K562 (cell line): Measurements from ENCODE around the gene ZNF629. TPM values are rescaled to one million over a fixed set of nuclear protein-coding genes. Genes with fewer than 3 reads are reported as not detected.

ENCODE experiments used
- CHD4 ChIP-seq: fragments of 200-600 bp; sonication (generic); IDR thresholded peaks from 3 replicates; pipeline ENCODE4 v1.6.1; 2012; ENCODE audit warnings: low read depth, mild to moderate bottlenecking, mixed read lengths, low read length, inconsistent platforms; ENCODE audit not compliant: insufficient read depth, insufficient replicate concordance, poor library complexity, severe bottlenecking
- ERF ChIP-seq: fragments of 450-650 bp; formaldehyde crosslinking; IDR thresholded peaks from 2 replicates; pipeline ENCODE4 v1.4.0; 2020; ENCODE audit warnings: mild to moderate bottlenecking, mixed read lengths
- GATA2 ChIP-seq: sonication (generic); formaldehyde crosslinking; IDR thresholded peaks from 2 replicates; pipeline ENCODE4 v1.4.0; 2020; ENCODE audit warnings: mild to moderate bottlenecking, missing genetic modification reagents
- HDGF ChIP-seq: fragments of 450-650 bp; IDR thresholded peaks from 2 replicates; pipeline ENCODE4 v1.6.1; 2016
- KLF16 ChIP-seq: IDR thresholded peaks from 2 replicates; pipeline ENCODE4 v1.6.1; 2016; ENCODE audit warnings: antibody characterized with exemption
- NCOR1 ChIP-seq: fragments of 450-650 bp; IDR thresholded peaks from 2 replicates; pipeline ENCODE4 v1.6.1; 2016; ENCODE audit warnings: mild to moderate bottlenecking, moderate library complexity
- NFRKB ChIP-seq: fragments of 450-650 bp; IDR thresholded peaks from 2 replicates; pipeline ENCODE4 v1.6.1; 2016; ENCODE audit warnings: low read depth
- NR2F6 ChIP-seq: fragments of 450-650 bp; formaldehyde crosslinking; IDR thresholded peaks from 2 replicates; pipeline ENCODE4 v1.4.0; 2020; ENCODE audit warnings: mild to moderate bottlenecking
- PTBP1 ChIP-seq: fragments of 200-400 bp; formaldehyde crosslinking; IDR thresholded peaks from 2 replicates; pipeline ENCODE4 v1.6.1; 2017; ENCODE audit warnings: low read depth, low read length
- PURB ChIP-seq: sonication (generic); formaldehyde crosslinking; IDR thresholded peaks from 2 replicates; pipeline ENCODE4 v1.9.0; 2021; ENCODE audit warnings: low read depth, mild to moderate bottlenecking, missing genetic modification reagents
- RFX7 ChIP-seq: fragments of 250-450 bp; sonication (Bioruptor Pico); IDR thresholded peaks from 2 replicates; pipeline ENCODE4 v1.5.1; 2021; ENCODE audit warnings: mild to moderate bottlenecking
- TEAD2 ChIP-seq: fragments of 450-650 bp; IDR thresholded peaks from 2 replicates; pipeline ENCODE4 v1.6.1; 2016; ENCODE audit warnings: missing genetic modification characterization, control low read depth, missing compliant biosample characterization
- ZNF3 ChIP-seq: fragments of 250-450 bp; sonication (Bioruptor Pico); IDR thresholded peaks from 2 replicates; pipeline ENCODE4 v1.5.0; 2021; ENCODE audit warnings: mild to moderate bottlenecking, moderate library complexity
- ZNF507 ChIP-seq: conservative IDR thresholded peaks from 2 replicates; pipeline ENCODE4 v1.6.1; 2017; ENCODE audit warnings: missing genetic modification characterization, missing compliant biosample characterization
- ZNF707 ChIP-seq: fragments of 250-450 bp; sonication (Bioruptor Pico); conservative IDR thresholded peaks from 2 replicates; pipeline ENCODE4 v1.8.0; 2022; ENCODE audit warnings: inconsistent platforms, mild to moderate bottlenecking, moderate library complexity
- polyA plus RNA-seq, 8 experiments: library from polyadenylated mRNA; depleted of rRNA in 4 of 8; stranded (reverse) in 5 of 8; unstranded in 3 of 8; fragments of >200 nt; fragmentation: Nextera tagmentation in 2 of 8; fragmentation: Illumina TruSeq in 1 of 8; extraction: Ambion mirVana in 2 of 8; extraction: Trizol in 1 of 8; gene quantifications; 2 replicates each; pipeline versions ENCODE4 v1.2.1 to v1.2.3, GENCODE V29; 2011 to 2014; ENCODE audit warnings: inconsistent platforms in 1 of 8, missing spikeins in 1 of 8
- total RNA-seq, 7 experiments: library from RNA; depleted of rRNA in 6 of 7; stranded (reverse); fragments of >200 nt in 6 of 7; fragmentation: Illumina TruSeq in 2 of 7; extraction: Trizol in 2 of 7; gene quantifications; 2 replicates each; pipeline versions ENCODE4 v1.2.1 to v1.2.3, GENCODE V29; 2011 to 2021; ENCODE audit warnings: low replicate concordance in 1 of 7
- TF ChIP-seq, protein P1 (sequence below): fragments of 450-650 bp; IDR thresholded peaks from 2 replicates; pipeline ENCODE4 v1.6.1; 2016; ENCODE audit warnings: mild to moderate bottlenecking, moderate library complexity
- TF ChIP-seq, protein P2 (sequence below): fragments of 450-650 bp; formaldehyde crosslinking; conservative IDR thresholded peaks from 2 replicates; pipeline ENCODE4 v1.4.0; 2022; ENCODE audit warnings: mild to moderate bottlenecking, missing genetic modification characterization

The ZNF629 gene
- total and polyA plus RNA-seq, 9 of the 15 experiments (the other 6 are each of a cell fraction or from before 2014, with no cell fraction given) = 0.44 to 18.8 (median 7.4) TPM

DNA sequence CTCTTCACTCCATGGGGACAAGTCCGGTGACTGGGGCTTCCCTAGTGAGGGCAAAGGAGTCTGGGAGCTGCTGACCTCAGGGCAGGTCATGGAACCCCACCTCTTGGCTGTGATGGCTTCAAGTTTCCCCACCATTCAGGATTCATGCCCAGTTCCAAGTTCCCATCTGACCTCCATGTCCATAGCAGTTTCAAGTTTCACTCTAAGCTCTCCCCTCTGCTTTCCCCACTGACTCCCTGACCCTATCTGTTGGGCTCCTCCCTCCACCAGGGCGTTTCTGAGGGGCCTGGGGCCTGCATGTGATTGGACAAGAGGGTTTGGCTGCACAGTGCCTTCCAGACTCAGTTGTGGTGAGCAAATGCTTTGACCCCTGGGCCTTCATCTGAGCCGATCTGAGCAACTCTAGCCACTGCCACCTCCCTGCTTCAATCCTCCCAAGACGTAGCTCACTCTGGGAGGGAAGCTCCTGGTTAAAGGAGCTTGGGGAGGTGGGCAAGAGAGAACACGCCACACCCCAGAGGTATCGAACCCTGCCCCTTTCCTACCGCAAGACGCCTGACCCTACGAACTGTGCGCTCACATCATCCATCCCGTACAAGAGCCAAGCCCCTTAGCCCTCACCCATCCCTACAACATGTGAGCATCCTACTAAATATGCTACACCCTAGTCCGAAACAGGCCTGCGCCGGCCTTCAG, 8.3 kb downstream of the ZNF629 start (continued):
- TF ChIP-seq, protein P1, sequence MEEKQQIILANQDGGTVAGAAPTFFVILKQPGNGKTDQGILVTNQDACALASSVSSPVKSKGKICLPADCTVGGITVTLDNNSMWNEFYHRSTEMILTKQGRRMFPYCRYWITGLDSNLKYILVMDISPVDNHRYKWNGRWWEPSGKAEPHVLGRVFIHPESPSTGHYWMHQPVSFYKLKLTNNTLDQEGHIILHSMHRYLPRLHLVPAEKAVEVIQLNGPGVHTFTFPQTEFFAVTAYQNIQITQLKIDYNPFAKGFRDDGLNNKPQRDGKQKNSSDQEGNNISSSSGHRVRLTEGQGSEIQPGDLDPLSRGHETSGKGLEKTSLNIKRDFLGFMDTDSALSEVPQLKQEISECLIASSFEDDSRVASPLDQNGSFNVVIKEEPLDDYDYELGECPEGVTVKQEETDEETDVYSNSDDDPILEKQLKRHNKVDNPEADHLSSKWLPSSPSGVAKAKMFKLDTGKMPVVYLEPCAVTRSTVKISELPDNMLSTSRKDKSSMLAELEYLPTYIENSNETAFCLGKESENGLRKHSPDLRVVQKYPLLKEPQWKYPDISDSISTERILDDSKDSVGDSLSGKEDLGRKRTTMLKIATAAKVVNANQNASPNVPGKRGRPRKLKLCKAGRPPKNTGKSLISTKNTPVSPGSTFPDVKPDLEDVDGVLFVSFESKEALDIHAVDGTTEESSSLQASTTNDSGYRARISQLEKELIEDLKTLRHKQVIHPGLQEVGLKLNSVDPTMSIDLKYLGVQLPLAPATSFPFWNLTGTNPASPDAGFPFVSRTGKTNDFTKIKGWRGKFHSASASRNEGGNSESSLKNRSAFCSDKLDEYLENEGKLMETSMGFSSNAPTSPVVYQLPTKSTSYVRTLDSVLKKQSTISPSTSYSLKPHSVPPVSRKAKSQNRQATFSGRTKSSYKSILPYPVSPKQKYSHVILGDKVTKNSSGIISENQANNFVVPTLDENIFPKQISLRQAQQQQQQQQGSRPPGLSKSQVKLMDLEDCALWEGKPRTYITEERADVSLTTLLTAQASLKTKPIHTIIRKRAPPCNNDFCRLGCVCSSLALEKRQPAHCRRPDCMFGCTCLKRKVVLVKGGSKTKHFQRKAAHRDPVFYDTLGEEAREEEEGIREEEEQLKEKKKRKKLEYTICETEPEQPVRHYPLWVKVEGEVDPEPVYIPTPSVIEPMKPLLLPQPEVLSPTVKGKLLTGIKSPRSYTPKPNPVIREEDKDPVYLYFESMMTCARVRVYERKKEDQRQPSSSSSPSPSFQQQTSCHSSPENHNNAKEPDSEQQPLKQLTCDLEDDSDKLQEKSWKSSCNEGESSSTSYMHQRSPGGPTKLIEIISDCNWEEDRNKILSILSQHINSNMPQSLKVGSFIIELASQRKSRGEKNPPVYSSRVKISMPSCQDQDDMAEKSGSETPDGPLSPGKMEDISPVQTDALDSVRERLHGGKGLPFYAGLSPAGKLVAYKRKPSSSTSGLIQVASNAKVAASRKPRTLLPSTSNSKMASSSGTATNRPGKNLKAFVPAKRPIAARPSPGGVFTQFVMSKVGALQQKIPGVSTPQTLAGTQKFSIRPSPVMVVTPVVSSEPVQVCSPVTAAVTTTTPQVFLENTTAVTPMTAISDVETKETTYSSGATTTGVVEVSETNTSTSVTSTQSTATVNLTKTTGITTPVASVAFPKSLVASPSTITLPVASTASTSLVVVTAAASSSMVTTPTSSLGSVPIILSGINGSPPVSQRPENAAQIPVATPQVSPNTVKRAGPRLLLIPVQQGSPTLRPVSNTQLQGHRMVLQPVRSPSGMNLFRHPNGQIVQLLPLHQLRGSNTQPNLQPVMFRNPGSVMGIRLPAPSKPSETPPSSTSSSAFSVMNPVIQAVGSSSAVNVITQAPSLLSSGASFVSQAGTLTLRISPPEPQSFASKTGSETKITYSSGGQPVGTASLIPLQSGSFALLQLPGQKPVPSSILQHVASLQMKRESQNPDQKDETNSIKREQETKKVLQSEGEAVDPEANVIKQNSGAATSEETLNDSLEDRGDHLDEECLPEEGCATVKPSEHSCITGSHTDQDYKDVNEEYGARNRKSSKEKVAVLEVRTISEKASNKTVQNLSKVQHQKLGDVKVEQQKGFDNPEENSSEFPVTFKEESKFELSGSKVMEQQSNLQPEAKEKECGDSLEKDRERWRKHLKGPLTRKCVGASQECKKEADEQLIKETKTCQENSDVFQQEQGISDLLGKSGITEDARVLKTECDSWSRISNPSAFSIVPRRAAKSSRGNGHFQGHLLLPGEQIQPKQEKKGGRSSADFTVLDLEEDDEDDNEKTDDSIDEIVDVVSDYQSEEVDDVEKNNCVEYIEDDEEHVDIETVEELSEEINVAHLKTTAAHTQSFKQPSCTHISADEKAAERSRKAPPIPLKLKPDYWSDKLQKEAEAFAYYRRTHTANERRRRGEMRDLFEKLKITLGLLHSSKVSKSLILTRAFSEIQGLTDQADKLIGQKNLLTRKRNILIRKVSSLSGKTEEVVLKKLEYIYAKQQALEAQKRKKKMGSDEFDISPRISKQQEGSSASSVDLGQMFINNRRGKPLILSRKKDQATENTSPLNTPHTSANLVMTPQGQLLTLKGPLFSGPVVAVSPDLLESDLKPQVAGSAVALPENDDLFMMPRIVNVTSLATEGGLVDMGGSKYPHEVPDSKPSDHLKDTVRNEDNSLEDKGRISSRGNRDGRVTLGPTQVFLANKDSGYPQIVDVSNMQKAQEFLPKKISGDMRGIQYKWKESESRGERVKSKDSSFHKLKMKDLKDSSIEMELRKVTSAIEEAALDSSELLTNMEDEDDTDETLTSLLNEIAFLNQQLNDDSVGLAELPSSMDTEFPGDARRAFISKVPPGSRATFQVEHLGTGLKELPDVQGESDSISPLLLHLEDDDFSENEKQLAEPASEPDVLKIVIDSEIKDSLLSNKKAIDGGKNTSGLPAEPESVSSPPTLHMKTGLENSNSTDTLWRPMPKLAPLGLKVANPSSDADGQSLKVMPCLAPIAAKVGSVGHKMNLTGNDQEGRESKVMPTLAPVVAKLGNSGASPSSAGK = no peak
- no peak for TF ChIP-seq ZNF3
- TF ChIP-seq PTBP1 = peak; percentile 97
- TF ChIP-seq HDGF = peak; percentile 96
- TF ChIP-seq NFRKB = 0 out of 2 replicates have a peak, but pooled peaks have one; percentile 44
- no peak for TF ChIP-seq NR2F6 (CRISPR knock-in tag)
- TF ChIP-seq ZNF707 (CRISPR knock-in tag) = no peak
- TF ChIP-seq ERF (CRISPR knock-in tag) = no peak
- TF ChIP-seq GATA2 (CRISPR knock-in tag) = no peak
- TF ChIP-seq CHD4 = no peak
- TF ChIP-seq, protein P2, sequence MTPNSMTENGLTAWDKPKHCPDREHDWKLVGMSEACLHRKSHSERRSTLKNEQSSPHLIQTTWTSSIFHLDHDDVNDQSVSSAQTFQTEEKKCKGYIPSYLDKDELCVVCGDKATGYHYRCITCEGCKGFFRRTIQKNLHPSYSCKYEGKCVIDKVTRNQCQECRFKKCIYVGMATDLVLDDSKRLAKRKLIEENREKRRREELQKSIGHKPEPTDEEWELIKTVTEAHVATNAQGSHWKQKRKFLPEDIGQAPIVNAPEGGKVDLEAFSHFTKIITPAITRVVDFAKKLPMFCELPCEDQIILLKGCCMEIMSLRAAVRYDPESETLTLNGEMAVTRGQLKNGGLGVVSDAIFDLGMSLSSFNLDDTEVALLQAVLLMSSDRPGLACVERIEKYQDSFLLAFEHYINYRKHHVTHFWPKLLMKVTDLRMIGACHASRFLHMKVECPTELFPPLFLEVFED (CRISPR knock-in tag) = no peak
- TF ChIP-seq TEAD2 (tag) = no peak
- TF ChIP-seq RFX7 (CRISPR knock-in tag) = no peak
- no peak for TF ChIP-seq PURB
- no peak for TF ChIP-seq KLF16
- TF ChIP-seq ZNF507 (tag) = no peak
- TF ChIP-seq NCOR1 = no peak
